Neural progenitor cell (in vitro differentiated cells): ENCODE measurements around the gene ANGPTL5. TPM values are rescaled to one million over a fixed set of nuclear protein-coding genes. Genes with fewer than 3 reads are reported as not detected.
A peak's percentile ranks its signal among the peaks of the same experiment; 100 is the strongest.

Experiments
- DNase-seq: peaks from one replicate; pipeline ENCODE4 v3.0.0-alpha.2; 2016; ENCODE audit warnings: low spot score
- H2AFZ ChIP-seq: fragments of 200-600 bp; sonication (generic); replicated peaks from 2 replicates; pipeline ENCODE4 v1.6.1; 2016; ENCODE audit warnings: antibody characterized with exemption
- H3F3A ChIP-seq: fragments of 200-600 bp; sonication (generic); 2 replicates; pipeline ENCODE4 v1.6.1; 2016; ENCODE audit warnings: antibody characterized with exemption, low read depth
- H3K27ac ChIP-seq: fragments of 200-600 bp; sonication (generic); 2 replicates; pipeline ENCODE4 v1.5.1; 2016; ENCODE audit warnings: mild to moderate bottlenecking
- H3K27me3 ChIP-seq: fragments of 200-600 bp; sonication (generic); 2 replicates; pipeline ENCODE4 v1.6.1; 2016; ENCODE audit warnings: mild to moderate bottlenecking, moderate library complexity
- H3K36me3 ChIP-seq: fragments of 200-600 bp; sonication (generic); 2 replicates; pipeline ENCODE4 v1.5.1; 2016
- H3K4me1 ChIP-seq: fragments of 200-600 bp; sonication (generic); 2 replicates; pipeline ENCODE4 v1.6.1; 2016; ENCODE audit warnings: mixed run types
- H3K4me2 ChIP-seq: fragments of 200-600 bp; sonication (generic); 2 replicates; pipeline ENCODE4 v1.6.1; 2016
- H3K4me3 ChIP-seq: fragments of 200-600 bp; sonication (generic); 2 replicates; pipeline ENCODE4 v1.5.1; 2016
- H3K79me2 ChIP-seq: fragments of 200-600 bp; sonication (generic); 2 replicates; pipeline ENCODE4 v1.6.1; 2016; ENCODE audit warnings: low read depth
- H3K9ac ChIP-seq: fragments of 200-600 bp; sonication (generic); 2 replicates; pipeline ENCODE4 v1.6.1; 2016
- H3K9me3 ChIP-seq: fragments of 200-600 bp; sonication (generic); 2 replicates; pipeline ENCODE4 v1.5.1; 2016; ENCODE audit warnings: low read depth
- H4K20me1 ChIP-seq: fragments of 200-600 bp; sonication (generic); 2 replicates; pipeline ENCODE4 v1.6.1; 2016; ENCODE audit warnings: low read depth
- H3K27ac Mint-ChIP-seq: 3 replicates; pipeline ENCODE4 v1.8.0; 2021; ENCODE audit warnings: mixed read lengths
- H3K27me3 Mint-ChIP-seq: 2 replicates; pipeline ENCODE4 v1.8.0; 2022; ENCODE audit warnings: low read depth, mild to moderate bottlenecking, inconsistent platforms, moderate library complexity, mixed read lengths; ENCODE audit not compliant: insufficient read depth
- H3K36me3 Mint-ChIP-seq: 3 replicates; pipeline ENCODE4 v1.8.0; 2021; ENCODE audit warnings: mixed read lengths
- H3K4me1 Mint-ChIP-seq: 3 replicates; pipeline ENCODE4 v1.8.0; 2021; ENCODE audit warnings: mixed read lengths
- H3K4me3 Mint-ChIP-seq: 3 replicates; pipeline ENCODE4 v1.8.0; 2021; ENCODE audit warnings: mild to moderate bottlenecking, moderate library complexity, mixed read lengths
- H3K9me3 Mint-ChIP-seq: 3 replicates; pipeline ENCODE4 v1.8.0; 2020; ENCODE audit warnings: mixed read lengths
- EZH2 ChIP-seq: fragments of 200-600 bp; sonication (generic); IDR thresholded peaks from 2 replicates; pipeline ENCODE4 v1.6.1; 2017; ENCODE audit warnings: antibody characterized with exemption, mild to moderate bottlenecking, moderate library complexity
- EZH2phosphoT487 ChIP-seq: fragments of 200-600 bp; sonication (generic); IDR thresholded peaks from 2 replicates; pipeline ENCODE4 v1.6.1; 2017; ENCODE audit warnings: antibody characterized with exemption
- total RNA-seq: library from RNA; depleted of rRNA; stranded (reverse); fragments of >200 nt; gene quantifications from 2 replicates; pipeline ENCODE4 v1.2.3, GENCODE V29; 2015; ENCODE audit warnings: low replicate concordance
- TF ChIP-seq, protein P1 (sequence below): fragments of 200-600 bp; sonication (generic); IDR thresholded peaks from 2 replicates; pipeline ENCODE4 v1.5.1; 2017; ENCODE audit warnings: antibody characterized with exemption, mild to moderate bottlenecking

ANGPTL5 gene
- total RNA-seq, 1 donor from 2014 or later, result not detected

DNA sequence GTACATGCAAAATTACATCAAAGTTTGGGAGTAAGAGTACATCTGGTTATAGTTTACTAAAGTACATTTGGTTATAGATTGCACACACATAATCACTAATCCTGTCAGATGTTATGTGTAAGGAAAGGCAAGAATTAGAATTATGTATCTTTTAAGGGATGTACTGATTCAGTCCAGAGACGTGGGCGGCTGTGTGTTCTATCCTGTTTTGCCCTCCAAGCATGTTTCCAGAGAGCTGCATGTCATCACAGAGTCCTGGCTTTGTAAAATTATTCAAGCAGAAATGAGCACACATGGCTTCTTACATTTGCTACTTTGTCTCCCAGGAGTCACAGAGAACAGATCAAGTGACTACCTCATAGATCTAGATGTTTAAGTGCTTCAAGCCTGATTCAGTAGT is 34.7 kb downstream of the ANGPTL5 start:
- Mint-ChIP-seq H3K4me3 (no peak overlapping the region), H3K4me1 (no peaks in the 10 kb centered on the region), H3K27ac (no peak overlapping the region), H3K9me3 (no peaks in the 10 kb centered on the region), H3K27me3 (peaks cover 4% of the 10 kb centered on the region), H3K36me3 (no peaks in the 10 kb centered on the region)
- H3K9me3 ChIP-seq, result no peaks in the 10 kb centered on the region
- H3K4me3 ChIP-seq, result no peak overlapping the region
- H2AFZ ChIP-seq, result no peak overlapping the region
- H3K4me2 ChIP-seq, result no peak overlapping the region
- no peaks in the 10 kb centered on the region for H3K36me3 ChIP-seq
- H3K27ac ChIP-seq, result no peak overlapping the region
- no peak overlapping the region for H3K9ac ChIP-seq
- DNase-seq, result no peak
- H3K4me1 ChIP-seq, result no peaks in the 10 kb centered on the region
- H3K27me3 ChIP-seq, result no peaks in the 10 kb centered on the region
- TF ChIP-seq, protein P1, sequence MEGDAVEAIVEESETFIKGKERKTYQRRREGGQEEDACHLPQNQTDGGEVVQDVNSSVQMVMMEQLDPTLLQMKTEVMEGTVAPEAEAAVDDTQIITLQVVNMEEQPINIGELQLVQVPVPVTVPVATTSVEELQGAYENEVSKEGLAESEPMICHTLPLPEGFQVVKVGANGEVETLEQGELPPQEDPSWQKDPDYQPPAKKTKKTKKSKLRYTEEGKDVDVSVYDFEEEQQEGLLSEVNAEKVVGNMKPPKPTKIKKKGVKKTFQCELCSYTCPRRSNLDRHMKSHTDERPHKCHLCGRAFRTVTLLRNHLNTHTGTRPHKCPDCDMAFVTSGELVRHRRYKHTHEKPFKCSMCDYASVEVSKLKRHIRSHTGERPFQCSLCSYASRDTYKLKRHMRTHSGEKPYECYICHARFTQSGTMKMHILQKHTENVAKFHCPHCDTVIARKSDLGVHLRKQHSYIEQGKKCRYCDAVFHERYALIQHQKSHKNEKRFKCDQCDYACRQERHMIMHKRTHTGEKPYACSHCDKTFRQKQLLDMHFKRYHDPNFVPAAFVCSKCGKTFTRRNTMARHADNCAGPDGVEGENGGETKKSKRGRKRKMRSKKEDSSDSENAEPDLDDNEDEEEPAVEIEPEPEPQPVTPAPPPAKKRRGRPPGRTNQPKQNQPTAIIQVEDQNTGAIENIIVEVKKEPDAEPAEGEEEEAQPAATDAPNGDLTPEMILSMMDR, result no peak
- no peak for TF ChIP-seq EZH2phosphoT487
- no peak for TF ChIP-seq EZH2
- no peaks in the 10 kb centered on the region for H3F3A ChIP-seq
- no peaks in the 10 kb centered on the region for H3K79me2 ChIP-seq
- H4K20me1 ChIP-seq, result no peaks in the 10 kb centered on the region

DNA sequence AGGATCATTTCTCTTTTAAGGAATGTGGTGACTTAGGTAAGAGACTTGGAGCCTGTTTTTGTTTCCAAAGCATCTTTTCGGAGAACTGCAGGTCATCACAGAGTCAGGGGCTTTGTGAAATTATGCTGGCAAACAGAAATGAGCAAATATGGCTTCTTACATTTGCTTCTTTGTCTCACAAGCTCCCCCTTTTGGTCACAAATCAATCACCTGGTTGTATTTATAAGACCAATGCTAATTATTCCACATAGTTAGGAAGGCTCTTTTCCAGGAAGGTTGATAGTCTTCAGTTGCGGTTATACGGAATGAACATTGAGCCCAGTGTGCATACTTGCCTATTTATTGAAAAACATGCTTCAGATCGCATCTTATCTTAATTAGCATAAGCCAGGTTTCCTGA is 36.1 kb downstream of the ANGPTL5 start:
- Mint-ChIP-seq H3K36me3 (no peaks in the 10 kb centered on the region), H3K4me3 (no peak overlapping the region), H3K9me3 (no peaks in the 10 kb centered on the region), H3K4me1 (no peaks in the 10 kb centered on the region), H3K27ac (no peak overlapping the region), H3K27me3 (peaks cover 4% of the 10 kb centered on the region)
- Histone ChIP-seq H3K9ac (no peak overlapping the region), H3K4me1 (no peaks in the 10 kb centered on the region), H3K9me3 (no peaks in the 10 kb centered on the region), H2AFZ (peak overlapping the region; percentile 19), H3K36me3 (no peaks in the 10 kb centered on the region), H3F3A (no peaks in the 10 kb centered on the region), H3K79me2 (no peaks in the 10 kb centered on the region), H4K20me1 (no peaks in the 10 kb centered on the region), H3K4me2 (no peak overlapping the region), H3K4me3 (no peak overlapping the region), H3K27ac (no peak overlapping the region), H3K27me3 (no peaks in the 10 kb centered on the region)
- DNase-seq, result peak; percentile 33
- no peak for TF ChIP-seq EZH2
- TF ChIP-seq, protein P1, result peak; percentile 46

DNA sequence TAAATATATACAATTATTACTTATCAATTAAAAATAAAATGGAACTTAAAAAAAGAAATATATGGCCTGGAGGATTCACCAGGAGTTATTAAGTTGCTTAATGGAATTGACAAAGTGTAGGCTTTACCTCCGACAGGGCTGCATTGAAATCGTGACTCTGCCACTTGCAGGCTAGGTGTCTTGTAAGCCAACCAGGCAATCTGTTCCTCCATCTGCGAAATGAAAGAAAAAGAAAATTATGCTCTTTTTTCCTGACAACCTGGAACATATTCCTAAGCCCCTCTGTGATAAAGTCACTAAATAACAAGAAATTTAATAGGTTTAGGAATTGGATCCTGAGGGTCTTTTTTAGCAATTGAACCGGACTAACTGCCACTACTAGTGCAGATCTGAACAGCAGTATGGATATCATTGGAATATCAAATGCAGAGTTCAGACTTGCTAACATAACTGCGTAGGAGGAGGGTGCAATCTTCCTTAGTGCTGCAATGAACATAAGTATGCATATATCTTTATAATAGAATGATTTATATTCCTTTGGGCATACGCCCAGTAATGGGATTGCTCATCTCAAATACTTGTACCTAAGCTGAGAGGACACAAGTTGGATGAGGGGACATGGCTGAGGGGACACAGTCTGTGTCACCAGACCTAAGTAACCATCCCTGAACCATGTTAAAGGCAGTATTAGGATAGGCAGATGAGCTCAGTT is 44.0 kb downstream of the ANGPTL5 start:
- Histone ChIP-seq H3K9ac (no peak overlapping the region), H3K4me3 (no peak overlapping the region), H2AFZ (no peak overlapping the region), H3F3A (no peaks in the 10 kb centered on the region), H3K79me2 (no peaks in the 10 kb centered on the region), H3K4me2 (no peak overlapping the region), H4K20me1 (no peaks in the 10 kb centered on the region), H3K27ac (no peak overlapping the region), H3K27me3 (no peaks in the 10 kb centered on the region), H3K36me3 (no peaks in the 10 kb centered on the region), H3K4me1 (peaks cover 8% of the 10 kb centered on the region), H3K9me3 (no peaks in the 10 kb centered on the region)
- TF ChIP-seq EZH2phosphoT487 (no peak), EZH2 (no peak)
- TF ChIP-seq, protein P1, result no peak
- Mint-ChIP-seq H3K27ac (no peak overlapping the region), H3K27me3 (no peaks in the 10 kb centered on the region), H3K36me3 (no peaks in the 10 kb centered on the region), H3K4me1 (no peaks in the 10 kb centered on the region), H3K9me3 (peaks cover 2% of the 10 kb centered on the region), H3K4me3 (no peak overlapping the region)
- DNase-seq, result no peak
